HG02763 (cell line): Measurements from ENCODE around the gene LRRC1.

Experiments used
- ATAC-seq: cut with Tn5 transposase; IDR thresholded peaks from one replicate; pipeline ENCODE4 v1.9.1; 2021; ENCODE audit warnings: mild to moderate bottlenecking, moderate library complexity; ENCODE audit not compliant: unreplicated experiment

The LRRC1 gene

DNA sequence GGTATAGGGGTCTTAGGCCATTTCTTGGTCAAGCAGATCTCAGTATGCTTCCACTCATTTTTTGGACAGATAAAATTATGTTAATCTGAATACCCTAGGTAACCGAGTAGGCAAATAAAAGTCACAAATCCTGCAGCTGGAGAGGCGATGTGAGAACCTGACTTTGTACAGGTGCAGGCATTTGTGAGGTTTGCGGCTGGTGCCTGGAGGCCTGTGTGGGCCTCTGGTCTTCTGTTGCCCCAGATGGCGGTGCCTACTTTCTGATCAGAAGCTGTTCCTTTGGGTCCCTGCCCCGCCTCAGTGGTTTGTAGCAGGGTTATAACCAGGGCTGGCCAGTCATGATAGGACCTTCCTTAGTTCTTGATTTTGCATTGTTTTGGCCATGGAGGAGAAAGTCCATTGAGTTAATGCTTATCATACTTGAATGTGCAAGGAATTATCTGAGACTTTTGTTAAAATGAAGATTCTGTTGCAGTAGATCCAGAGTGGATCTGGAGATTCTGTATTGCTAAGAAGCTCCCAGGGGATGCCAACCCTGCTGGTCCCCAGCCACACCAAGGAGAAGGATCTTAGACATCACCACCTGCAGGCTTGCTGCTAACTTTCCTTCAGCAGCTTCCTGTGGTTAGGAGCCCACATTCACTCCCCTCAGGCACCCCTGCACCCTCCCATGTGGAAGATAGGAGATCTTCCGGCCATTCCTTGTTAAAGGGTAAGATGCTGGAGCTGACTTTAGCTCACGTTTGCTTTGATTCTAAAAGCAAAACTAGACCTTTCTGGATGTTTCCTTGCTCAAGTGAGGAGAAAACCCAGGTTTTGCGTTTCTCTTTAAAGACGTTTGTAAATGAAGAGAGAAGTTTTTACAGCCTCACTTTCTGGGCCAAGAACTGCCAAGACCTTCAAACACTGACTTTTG lies 50.7 kb downstream of the LRRC1 start:
- ATAC-seq, result no peak

DNA sequence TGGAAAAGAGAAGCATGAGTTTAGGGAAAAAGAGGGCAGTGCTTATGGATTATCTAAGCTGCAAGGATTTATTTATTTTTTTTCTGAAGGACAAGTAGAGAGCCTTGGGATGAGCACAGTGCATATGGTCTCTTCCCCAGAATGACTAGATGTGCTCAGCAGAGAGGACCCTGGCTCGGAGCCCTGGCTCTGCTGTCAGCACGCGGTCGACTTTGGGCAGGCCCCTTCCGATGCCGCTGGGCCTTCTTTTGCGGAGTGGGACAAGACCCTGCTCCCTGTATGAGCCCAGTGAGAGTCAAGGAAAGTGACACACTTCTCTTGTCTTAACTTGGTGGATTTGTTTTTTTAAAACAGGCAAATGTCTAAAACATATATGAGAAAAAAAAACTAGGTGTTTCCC lies 51.4 kb downstream of the LRRC1 start:
- ATAC-seq, result no peak

DNA sequence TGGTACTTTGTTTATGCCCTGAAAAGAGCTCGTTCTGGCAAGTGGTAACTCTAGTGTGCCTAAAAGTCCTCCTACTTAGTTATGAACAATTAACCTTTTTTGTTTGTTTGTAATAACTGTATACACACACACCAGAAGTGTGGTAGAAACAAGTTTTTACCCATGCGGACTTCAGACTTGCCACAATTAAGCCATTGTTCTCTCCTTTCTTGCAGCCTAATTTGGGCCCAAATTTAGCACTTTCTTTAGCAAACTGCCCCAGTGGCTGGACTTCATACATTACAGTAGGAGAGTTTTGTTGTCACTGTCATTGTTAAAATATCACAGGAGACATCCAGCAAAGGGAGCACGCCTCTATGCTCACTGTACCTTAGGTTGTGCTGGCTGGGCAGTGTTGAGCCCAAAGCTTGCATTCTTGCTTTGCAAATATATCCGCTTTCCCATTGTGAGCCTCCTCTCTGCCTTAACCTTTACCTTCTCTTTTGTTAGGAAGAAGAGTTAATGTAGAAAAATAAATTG lies 53.0 kb downstream of the LRRC1 start:
- no peak for ATAC-seq

DNA sequence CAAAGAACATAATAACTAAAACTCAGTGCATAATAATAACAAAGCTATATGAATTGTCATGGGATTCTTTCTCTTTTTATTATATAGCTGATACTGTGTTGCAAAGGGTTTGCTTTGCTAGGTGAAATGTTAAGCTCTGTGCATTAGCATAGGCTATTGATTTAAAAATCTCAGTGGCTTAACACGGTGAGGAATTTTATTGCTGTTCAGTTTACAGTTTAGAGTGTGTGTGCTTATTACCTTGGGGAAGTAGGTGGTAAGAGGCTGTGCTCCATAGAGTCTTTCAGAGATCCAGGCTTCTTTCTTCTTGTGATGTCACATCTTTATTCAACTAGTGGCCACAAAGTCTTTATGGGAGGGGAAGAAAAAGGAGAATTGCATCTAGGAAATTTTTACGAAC lies 55.7 kb downstream of the LRRC1 start:
- no peak for ATAC-seq

DNA sequence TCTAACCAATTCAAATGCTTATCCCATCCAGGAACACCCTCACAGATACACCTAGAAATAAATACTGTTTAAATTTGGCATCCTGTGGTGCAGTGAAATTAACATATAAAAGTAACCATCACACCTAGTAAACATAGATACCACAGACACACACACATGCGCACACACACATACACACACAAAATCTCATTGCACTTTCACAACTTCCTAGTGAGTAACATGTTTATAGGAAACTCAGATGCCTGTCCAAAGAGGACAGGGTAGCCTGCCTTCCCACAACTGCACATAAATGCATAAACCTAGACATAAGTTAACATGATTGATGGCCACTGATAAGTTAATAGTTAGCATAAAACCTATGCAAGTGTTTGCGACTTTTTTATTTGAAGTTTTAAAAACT lies 56.8 kb downstream of the LRRC1 start:
- no peak for ATAC-seq

DNA sequence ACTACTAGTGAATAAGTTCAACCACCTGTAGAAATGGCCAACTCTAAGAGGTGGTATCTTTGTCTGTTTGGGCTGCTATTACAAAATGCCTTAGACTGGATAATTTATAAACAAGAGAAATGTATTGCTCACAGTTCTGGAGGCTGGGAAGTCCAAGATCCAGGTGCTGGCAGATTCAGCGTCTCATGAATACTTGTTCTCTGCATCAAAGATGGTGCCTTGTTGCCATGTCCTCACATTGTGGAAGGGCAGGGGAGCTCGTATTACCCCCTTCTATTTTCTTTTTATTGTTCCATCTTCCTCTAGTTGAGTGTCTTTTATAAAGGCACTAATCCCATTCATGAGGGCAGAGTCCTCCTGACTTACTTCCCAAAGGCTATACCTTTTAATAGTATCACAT lies 58.0 kb downstream of the LRRC1 start:
- ATAC-seq, result no peak

DNA sequence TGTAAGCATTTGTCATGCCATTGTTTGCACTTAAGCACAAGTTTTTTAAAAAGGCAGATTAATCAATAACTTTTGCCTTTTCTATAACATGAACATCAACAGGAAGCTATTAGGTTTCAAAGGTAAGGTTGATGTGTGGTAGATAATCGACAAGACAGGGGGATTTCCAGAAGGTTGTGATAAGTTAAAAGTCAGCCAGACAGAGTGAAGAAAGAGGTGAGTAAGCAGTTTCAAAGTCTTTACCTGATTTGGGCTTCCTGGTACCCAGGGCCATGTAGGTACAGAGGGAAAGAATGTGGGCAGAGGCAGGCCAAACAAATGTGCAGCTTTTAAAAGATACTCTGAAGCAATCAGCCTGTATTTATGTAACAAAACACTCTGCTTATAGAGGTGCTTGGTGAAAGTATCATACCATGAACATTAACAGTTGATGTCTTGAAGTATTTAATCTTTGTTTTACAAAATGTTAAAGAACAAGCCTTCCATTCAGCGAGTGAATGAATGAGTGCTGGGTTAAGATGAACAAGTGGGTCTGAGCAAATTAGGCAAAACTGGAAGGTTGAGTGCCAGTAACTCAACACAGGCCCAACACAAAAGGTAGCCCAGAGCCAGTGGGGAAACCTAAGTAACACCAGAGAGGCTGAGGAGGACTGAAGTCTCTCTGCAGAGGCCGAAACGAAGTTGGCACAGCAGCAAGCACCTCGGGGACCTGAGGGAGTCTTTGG lies 60.2 kb downstream of the LRRC1 start:
- ATAC-seq, result peak; percentile 96

DNA sequence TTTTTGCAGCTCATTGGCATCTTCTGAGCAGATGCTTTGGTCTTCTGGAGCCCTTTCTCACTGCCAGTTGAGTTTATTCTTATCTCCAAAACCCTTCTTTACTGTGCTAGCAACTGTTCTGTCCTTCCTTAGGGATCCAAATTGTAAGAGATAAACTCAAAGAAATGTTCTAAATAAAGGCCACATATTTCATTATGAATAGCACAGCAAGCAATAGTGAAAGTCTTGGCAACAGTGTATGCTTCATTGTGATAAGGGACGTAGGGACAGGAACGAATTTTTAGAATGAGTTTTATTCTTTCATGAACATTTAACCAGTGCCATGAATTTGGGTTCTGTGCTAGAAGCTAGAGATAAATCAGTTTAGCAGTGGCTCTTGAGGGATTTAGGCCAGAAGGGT lies 61.1 kb downstream of the LRRC1 start:
- ATAC-seq, result no peak

DNA sequence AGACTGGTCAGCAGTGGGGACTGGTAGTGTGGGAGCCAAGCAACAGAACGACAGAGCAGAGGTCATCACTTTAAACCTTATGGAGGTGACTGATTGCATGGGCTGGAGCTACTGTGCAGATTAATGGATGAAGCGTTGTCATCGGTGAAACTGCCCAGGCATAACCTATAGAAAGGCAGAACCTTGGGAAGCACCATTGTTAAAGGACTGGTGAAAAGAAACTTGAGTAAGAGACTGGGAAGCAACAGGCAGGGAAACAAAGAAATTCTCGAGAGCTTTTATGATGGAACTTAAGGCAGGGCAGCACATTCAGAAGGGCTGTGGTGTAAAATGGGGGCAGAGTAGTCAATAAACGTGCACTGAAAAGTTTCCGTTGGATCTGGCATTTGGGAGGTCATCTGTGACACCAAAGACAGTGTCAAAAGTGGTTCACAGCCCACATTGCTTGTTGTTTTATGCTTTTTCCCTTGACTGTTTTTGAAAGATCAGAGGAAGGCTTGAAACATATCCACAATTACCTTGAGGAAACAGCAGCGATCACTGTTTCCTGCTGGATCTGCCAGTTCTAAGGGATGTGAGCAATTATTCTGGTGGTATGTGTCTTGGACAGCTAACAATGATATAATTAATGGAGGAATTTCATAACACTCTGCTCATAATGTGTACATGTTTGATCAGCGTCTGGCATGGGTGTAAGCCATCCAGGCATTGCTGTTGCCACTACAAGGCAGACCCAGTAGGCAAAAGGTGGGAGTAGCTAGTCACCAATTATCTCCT lies 62.7 kb downstream of the LRRC1 start:
- ATAC-seq, result no peak

DNA sequence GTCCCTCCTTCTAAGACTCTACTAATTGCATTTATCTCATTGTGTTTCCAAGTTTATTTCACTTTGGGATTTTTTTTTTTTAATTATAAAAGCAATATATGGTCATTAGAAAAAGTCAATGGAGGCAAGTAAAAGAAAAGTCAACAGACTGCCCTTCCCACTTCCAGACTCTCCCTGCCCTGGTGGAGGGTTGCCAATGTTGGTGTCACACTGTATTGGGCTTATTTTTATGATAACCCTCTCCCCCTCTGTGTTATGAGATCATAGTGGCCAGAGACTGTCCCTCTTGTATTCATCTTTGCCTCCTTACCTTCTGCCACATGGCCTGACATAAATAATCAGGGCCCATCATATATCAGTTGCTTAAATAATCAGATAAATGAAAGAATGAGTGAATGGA lies 63.4 kb downstream of the LRRC1 start:
- ATAC-seq, result no peak

DNA sequence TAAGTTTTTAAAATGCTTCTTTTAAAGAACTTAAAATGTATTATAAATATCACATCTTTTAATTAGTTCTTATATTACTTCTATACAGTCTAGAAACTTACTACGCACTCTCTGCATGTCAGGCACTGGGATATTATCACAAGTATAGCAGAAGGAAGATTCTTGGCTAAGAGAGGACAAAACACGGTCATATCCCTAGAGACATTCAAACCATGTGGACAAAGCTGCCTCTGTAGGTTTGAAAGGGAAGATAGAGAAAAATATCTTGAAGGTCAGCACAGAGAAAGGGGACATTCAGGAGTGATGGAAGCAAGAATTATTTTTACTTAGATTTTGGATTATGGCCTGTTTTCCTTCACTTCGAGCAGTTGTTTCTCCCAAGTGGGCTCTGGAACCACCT lies 64.1 kb downstream of the LRRC1 start:
- no peak for ATAC-seq

DNA sequence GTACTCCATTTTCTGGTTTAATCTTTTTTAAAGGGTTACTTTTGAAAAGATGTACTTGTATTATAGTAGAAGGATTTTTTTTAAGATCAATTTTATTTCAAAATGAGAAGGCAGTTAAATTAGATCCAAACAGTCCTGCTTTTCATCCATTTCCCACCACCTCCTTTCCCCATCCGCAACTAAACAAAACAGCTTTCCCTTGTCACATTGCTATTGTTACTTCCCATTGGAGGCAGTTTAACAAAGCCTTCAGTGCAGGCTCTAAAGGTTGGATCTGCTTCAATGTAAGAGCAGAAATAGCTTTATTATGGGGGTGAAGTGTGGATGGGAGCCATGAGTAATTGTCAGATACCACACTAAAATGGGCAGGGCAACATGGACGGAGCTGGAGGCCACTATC lies 65.7 kb downstream of the LRRC1 start:
- no peak for ATAC-seq

DNA sequence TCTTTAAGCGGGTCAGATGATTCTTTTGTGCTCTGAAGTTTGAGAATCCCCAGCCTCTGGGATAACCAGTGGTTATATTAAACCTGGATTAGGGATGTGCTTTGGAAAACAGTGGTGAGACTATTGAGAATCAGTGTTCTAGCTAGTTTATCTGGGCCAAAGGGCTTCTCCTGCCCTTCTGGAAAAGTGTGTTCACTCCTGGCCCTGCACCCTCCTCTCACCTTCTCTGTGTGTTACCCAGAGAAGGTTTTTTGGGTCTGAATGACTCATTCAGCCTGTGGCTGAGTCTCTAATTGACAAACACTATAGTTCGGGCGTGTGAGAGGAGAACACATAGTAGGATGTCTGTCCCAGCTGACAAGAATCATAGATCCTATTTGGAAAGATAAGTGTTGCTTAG lies 66.7 kb downstream of the LRRC1 start:
- no peak for ATAC-seq

DNA sequence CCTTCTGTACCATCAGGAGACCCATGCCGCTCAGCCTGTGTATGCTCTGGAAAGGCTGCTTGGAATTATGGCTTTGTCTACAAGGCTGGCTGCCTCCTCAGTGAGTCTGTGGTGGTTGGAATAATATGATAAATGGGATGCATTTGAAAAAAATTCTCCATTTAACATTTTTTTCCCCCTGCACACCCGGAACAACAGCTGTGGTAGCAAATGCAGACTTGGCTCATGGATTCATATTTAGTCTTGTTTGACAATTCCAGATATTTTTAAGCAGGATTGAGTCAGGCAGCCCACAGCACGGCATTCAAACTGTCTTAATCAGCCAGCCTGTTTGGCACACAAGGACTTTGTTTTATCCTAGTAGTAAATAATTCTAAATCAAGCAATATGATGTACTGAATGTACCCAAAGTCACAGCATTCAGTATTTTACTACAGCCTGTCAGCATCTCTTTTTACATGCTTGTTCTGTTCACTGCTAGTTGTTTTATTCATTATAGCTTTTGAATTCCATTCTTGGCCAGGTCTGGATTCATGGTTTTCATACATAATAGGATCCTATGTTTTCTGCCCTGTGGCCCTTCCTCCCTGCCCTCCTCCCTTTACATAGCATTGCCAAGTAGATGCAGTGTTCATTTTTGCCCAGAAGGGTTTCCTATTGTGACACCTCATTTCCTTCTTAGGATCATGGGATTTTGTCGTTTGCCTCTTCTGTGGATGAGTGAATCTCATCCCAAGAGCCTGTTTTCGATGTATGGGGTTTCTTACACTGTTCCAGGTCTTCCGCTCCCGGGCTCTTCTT lies 68.1 kb downstream of the LRRC1 start:
- no peak for ATAC-seq

DNA sequence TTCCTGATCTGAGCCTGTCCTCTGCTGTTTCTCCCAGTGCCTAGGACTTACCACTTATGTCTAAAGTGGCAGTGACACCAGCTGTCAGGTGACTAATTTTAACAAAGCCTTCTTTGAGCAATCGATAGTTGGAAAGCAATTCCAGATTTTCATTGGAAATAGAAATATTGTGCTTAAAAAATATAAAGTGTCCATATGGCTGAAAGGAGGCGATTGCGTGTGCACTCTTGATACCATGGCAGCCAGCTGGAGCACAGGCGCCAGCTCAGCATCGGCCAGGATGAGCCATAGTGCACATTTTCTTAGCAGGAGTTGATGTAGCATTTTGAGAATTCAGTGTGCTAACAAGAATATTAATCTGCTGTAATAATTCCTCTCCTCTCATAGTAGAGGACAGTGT lies 70.0 kb downstream of the LRRC1 start:
- ATAC-seq, result no peak

DNA sequence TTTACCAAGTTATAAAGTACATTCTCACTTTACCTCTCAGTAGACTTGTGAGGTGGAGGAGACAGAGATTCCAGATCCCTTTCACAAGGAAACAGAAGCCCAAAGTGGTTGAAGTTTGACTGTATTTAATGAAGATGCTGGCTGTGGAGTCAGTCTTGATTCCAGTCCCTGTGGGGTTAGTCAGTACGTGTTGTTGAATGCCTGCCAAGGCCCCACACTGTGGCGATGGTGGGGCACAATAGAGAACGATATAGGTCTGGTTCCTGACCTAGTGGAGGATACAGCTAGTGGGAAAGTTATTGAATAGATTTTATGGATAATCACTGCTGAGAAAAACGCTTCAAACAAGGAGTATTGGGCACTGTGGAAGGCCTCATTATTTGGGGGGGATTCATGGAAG lies 71.4 kb downstream of the LRRC1 start:
- ATAC-seq, result no peak

DNA sequence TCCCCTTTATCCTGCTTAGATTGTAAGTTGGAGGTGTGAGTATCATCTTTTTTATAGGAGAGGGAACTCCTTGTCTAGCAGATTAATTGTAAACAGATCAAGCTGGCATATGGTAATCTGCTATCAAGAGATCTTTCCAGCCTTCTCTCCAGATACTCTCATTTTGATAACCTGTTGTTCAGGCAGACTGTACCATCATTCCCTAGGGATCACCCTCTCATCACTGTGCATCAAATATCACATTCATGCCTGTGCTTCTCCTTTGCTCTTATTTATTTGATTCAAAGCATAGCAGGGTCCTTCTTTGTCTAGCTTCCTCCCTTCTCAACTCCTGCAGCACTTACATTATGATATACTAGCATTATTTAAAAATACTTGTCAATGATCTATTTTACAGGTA lies 73.8 kb downstream of the LRRC1 start:
- ATAC-seq, result no peak

DNA sequence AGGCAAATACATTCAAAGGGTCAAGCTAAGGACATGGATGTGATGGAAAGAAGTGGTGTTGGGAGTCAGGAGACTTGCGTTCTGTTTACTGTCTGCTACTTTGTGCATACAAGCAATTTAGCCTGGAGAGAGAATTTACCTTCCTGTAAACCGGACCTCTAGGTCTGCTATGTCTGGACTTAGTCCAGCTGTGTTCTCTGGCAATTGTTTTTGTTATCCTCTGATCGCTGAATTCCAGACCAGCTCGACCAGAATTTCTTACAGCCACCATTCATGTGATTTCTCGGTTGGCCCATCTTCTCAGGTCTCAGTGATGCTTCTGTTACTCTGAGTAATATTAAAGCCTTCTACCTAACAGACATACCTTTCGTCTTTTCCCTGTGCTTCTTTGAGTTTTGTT lies 75.2 kb downstream of the LRRC1 start:
- ATAC-seq, result no peak

DNA sequence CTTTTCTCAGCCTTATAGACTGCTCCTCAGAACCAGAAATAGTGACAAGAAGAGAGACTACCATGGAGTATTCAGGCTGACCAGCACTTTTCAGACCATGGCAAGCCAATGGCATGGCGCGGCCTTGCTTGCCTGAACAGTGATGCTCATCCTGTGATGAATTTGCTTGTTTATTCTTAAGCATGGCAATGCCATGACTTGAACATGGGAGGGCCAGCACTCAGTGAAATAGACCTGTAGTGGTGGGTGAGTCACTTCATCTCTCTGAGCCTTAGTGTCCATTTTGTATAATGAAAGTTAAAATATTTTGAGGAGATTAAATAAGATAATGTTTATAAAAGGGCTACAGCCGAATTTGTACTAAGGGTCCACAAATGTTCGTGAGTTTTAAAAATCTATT lies 79.1 kb downstream of the LRRC1 start:
- no peak for ATAC-seq

DNA sequence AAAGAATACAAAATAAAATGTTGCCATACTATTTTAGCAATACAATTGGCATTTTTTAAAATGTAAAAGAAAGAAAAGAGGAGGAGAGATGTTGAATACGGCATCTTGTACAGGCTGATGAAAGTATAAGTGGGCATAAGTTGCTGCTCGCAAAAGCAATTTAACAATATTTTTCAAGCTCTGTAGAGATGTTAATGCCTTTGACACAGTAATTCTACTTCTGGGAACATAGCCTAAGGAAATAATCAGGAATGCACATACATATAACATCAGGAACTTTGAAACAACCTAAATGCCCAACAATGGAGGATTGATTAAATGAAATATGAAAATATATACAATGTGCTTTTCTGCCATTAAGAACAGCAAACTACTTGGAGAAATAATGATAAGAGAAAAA lies 80.2 kb downstream of the LRRC1 start:
- ATAC-seq, result no peak

DNA sequence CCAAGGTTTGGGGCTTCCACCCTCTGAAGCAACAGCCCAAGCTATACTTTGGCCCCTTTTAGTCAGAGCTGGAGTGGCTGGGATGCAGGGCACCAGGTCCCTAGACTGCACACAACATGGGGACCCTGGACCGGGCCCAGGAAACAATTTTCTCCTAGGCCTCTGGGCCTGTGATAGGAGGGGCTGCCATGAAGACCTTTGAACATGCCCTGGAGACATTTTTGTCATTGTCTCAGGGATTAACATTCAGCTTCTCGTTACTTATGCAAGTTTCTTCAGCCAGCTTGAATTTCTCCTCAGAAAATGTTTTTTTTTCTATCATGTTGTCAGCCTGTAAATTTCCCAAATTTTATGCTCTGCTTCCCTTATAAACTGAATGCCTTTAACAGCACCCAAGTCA lies 82.3 kb downstream of the LRRC1 start:
- ATAC-seq, result no peak
